T-helper 9 cell (primary cell): Measurements from ENCODE around the gene TCP11.

Source experiments
- DNase-seq: peaks from one replicate; pipeline ENCODE4 v3.0.0-alpha.2; 2020

TCP11 gene

DNA sequence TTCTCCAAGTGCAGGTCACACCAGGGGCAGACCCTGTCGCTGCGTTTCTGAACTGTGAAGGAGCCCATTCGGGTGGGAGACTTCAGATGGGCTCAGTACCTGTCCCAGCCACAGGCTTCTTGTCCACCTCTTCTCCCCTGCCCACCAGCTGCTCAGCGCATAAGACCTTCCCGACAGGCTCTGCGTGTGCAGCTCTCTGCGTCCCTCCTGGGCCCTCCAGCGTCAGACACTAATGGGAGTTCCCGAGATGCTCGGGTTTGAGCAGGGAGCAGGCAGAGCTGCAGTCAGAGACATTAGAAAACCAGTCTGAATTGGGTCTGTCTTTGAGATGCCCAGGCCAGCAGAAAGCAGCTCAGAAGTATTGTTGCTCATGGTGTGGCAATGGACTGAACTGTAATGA lies 50.4 kb downstream of the TCP11 start:
- no peak for DNase-seq

- no peak for DNase-seq
Measured at GRCh38 chr6:35089935-35090505, 51.1 kb downstream of the TCP11 start.

DNA sequence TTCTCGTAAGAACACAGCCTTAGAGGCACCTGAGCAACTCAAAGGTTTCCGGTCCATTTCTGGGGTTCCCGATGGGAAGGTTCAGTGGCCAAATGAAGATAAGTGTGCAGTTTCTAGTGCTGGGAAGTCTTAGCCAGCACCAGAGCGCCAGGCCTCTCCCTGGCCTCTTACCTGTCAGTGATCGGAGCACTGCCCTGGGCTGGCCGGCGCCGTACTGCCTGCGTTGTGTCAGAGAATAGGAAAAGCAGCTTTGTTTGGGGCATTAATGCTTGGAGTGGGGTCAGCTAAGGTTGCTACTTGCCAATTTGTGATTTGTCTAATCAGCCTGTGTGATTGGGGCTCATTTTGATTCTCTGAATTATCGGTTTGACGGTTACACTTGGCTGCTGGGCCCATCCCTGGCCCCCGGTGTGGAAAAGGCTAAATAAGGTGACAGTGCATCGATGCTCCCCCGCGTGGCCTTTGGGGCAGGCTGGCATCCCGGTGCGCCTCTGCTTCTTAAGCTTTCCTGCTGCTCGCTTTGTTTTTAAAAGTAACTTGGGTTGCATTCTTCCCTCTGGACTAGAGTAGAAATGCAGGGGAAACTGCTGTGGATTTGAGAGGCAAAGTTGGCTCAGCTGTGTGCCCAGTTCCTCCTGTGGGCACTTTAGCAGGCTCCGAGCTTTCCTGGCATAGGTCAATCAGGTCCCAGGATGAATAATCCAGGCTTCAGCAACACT lies 51.8 kb downstream of the TCP11 start:
- no peak for DNase-seq

DNA sequence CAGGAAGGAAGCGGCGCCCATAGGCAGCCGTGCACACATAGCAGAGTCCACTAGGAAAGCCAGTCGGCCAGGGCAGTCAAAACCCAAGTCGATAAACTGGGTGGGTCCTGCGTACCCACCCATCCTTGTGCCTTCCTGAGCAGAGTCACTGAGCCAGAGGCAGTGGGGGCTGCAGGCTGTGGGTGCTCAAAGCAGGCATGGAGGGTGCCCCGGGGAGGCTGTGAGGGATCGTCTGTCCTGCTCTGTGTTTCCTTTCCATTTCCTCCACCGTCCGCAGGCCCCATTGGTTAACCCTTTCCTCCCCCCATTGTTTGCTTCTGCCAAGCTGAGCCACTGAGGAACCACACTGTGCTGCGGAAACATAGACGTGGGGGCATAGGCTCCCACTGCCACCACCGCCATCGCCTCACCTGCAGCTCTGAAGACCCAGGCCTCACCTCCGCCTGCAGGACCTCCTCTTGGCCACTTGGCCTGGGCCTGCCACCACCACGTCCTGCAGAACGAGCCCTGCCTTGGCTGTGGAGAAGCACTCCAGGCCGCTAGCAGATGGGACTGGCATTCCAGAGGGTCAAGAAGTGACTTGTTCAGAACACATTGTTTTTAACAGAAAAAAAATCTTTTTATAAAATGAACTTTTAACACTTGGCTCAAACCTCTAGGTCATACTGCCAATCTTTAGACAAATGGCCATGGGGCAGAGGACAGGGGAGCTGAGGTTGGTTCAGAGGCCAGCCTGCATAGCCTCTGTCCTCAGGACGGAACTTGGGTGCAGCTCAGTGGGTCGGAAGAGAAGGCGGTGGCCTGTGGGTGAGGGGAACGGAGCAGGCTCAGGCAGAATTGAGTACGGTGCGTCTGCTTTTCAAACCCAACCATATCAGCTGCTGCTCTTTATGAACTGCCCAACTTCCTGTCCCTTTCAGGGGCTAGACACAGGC lies 52.6 kb downstream of the TCP11 start:
- no peak for DNase-seq

- DNase-seq = no peak
Measured at GRCh38 chr6:35087361-35088280, 53.5 kb downstream of the TCP11 start.

- no peak for DNase-seq
Measured at GRCh38 chr6:35086636-35087360, 54.3 kb downstream of the TCP11 start.

- DNase-seq = no peak
Measured at GRCh38 chr6:35086282-35086632, 54.9 kb downstream of the TCP11 start.

DNA sequence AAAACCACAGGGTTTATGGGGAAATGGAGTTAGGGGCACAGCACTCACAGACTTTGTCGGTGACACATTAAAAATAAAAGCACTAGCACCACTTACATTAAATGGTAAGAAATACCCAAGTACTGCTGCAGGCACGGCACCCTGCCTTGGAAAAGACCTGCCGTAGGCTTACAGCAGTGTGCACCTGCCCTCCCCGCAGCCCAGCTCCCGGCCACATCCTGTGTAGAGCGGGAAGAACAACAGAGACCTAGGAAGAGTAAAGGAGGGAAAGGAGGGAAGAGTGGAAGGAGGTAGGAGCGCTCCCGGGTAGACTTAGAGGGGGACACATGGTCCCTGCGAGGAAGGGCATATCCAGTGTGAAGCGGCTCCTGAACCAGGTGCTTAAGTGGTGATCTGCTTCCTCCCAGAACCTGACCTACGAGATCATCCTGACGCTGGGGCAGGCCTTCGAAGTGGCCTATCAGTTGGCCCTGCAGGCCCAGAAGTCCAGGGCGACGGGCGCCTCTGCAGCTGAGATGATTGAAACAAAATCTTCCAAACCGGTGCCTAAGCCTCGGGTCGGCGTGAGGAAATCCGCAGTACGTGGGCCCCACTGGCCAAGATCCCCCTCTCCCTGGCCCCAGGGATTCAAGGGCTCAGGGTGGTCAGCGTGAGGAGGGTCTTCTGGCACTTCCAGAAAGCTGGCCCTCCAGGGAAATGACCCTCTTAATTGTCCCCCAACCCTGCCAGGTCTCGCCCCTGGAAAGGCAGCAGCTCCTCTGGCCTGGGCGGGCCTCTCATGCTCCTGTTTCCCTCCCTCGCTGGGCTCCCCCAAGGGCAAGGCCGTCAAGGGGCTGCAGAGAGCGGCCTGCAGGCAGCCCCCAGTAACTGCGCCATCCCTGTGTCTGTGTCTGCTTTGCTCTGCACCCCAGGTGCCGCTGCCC lies 55.5 kb downstream of the TCP11 start:
- DNase-seq = no peak

DNA sequence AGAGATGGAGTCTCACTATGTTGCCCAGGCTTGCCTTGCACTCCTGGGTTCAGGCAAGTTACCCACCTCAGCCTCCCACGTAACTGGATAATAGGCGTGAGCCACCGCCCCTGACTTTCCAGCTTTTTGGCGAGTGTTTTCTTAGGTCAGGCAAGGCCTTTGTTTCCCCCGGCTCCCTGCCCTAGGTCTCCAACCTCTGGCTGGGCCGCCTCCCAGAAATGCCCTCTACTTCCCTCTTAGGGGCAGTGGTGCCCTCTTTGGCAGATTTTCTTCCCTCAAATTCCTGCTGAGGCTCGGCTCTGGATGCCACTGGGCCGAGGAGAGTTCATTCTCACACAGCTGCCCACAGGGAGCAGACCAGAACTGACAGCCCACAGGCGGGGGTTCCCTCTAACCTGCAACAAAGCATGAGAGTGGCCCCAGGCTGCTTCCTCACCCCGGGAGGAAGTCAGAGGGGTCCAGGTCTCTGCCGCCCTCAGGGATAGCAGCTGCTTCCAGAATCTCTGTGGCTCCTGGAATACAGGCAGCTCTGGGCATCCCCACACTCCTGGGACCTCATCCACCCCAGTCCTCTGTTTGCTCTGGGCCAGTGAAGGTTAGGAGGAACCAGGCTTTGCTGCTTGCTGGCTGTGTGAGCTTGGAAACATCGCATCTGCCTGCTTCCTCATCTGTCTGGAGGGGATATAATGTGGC lies 56.5 kb downstream of the TCP11 start:
- no peak for DNase-seq

- no peak for DNase-seq
Measured at GRCh38 chr6:35084041-35084491, 57.1 kb downstream of the TCP11 start.

DNA sequence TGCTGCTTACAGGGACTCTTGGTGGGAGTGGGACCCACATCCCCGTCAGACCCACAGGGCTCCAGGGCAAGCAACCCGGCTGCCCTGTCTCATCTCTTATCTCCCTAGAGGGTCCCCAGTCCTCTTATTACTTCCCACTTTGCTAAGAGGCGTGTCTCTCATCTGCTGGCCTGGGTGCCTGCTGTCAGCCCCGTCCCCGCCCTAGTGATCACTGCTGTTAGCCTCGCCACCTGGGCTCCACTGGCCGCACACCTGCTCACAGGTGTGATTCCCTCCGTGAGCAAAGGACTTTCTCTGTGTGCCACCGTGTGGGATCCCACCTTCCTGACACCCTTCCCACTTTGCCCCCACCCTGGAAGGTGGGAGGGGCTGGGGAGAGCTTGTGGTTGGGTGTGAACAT lies 57.6 kb downstream of the TCP11 start:
- DNase-seq = no peak

- no peak for DNase-seq
Measured at GRCh38 chr6:35082733-35083403, 58.3 kb downstream of the TCP11 start.

- DNase-seq = no peak
Measured at GRCh38 chr6:35082046-35082732, 59.0 kb downstream of the TCP11 start.

- no peak for DNase-seq
Measured at GRCh38 chr6:35081426-35081851, 59.7 kb downstream of the TCP11 start.

- DNase-seq = no peak
Measured at GRCh38 chr6:35080821-35081425, 60.2 kb downstream of the TCP11 start.

- DNase-seq = no peak
Measured at GRCh38 chr6:35080016-35080680, 61.0 kb downstream of the TCP11 start.

DNA sequence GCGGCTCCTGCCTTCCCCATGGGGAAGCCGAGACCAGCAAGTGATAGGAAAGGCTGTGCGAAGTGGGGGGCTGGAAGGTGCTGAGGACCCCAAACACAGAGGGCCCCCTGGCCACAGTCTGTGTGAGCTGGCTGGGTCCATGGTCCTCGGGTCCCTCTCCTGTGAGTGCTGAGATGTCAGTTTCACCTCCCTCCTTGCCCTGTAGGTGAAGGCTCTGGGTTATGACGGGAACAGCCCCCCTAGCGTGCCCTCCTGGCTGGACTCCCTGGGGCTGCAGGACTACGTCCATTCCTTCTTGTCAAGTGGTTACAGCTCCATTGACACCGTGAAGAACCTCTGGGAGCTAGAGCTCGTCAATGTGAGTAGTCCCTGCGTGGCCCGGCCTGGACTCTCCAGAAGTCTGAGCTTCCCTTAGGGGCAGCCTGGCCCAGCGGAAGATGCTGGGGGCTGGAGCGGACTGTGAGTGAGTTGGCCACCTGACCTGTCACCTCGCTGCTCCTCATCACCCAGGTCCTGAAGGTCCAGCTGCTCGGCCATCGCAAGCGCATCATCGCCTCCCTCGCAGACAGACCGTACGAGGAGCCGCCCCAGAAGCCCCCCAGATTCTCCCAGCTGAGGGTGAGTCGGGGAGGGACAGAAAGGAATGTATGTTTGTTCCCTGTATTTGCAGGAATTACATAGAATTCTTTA lies 61.7 kb downstream of the TCP11 start:
- no peak for DNase-seq
